Activated CD4-positive, alpha-beta memory T cell treated with anti-CD3 and anti-CD28 coated beads for 36 hours (primary cell): ENCODE data around the gene SAA2. TPM values are rescaled to one million over a fixed set of nuclear protein-coding genes. Genes with fewer than 3 reads are reported as not detected.
"Not testable (repeated sequence)": the region's sequence is repeated elsewhere in the genome, so short reads cannot be mapped to it uniquely, and the experiment has no call there.

ENCODE experiments used
- CTCF ChIA-PET: fragments of 350-600 bp; sonication (Branson Sonifier 250); formaldehyde crosslinking; loops from one replicate; lab custom pipeline; 2021; ENCODE audit warnings: antibody characterized with exemption, inconsistent platforms; lab: Charles Lee
- POLR2A ChIA-PET: fragments of 350-600 bp; sonication (Branson Sonifier 250); formaldehyde crosslinking; loops from one replicate; lab custom pipeline; 2021; ENCODE audit warnings: antibody characterized with exemption; lab: Charles Lee
- DNase-seq: peaks from one replicate; pipeline ENCODE4 v3.0.0-alpha.2; 2020
- H3K27ac Mint-ChIP-seq: one replicate; pipeline ENCODE4 v1.8.0; 2021; ENCODE audit warnings: mixed read lengths
- H3K27me3 Mint-ChIP-seq: one replicate; pipeline ENCODE4 v1.8.0; 2021; ENCODE audit warnings: mixed read lengths
- H3K36me3 Mint-ChIP-seq: one replicate; pipeline ENCODE4 v1.8.0; 2021; ENCODE audit warnings: mixed read lengths
- H3K4me1 Mint-ChIP-seq: one replicate; pipeline ENCODE4 v1.8.0; 2021; ENCODE audit warnings: low read depth, mixed read lengths
- H3K4me3 Mint-ChIP-seq: one replicate; pipeline ENCODE4 v1.8.0; 2021; ENCODE audit warnings: mild to moderate bottlenecking, mixed read lengths
- H3K9me3 Mint-ChIP-seq: one replicate; pipeline ENCODE4 v1.8.0; 2021; ENCODE audit warnings: mixed read lengths
- intact Hi-C: fragments of 100-400 bp; cut with micrococcal nuclease; formaldehyde crosslinking; loops from one replicate; pipeline ENCODE4 v1.15.1; 2023
- total RNA-seq, 2 experiments: library from RNA; stranded (reverse); gene quantifications; one replicate each; pipeline ENCODE4 v1.2.3, GENCODE V29; 2021

Gene SAA2
- total RNA-seq, 2 experiments from 2014 or later: not detected

- not testable (repeated sequence) for H3K36me3 Mint-ChIP-seq, H3K27me3 Mint-ChIP-seq, H3K9me3 Mint-ChIP-seq
- H3K4me3 Mint-ChIP-seq: peak overlapping the region; percentile 56
- DNase-seq: peak; percentile 54
- peak overlapping the region; percentile 71 for H3K27ac Mint-ChIP-seq
- H3K4me1 Mint-ChIP-seq: peaks cover 16% of the 10 kb centered on the region
- POLR2A ChIA-PET: interaction anchor here (0.6 kb wide), 1 partner anchor 75 kb away, joined by 3 read pairs; the partner anchor contains the start of gene HPS5
- CTCF ChIA-PET: interaction anchor here (1.1 to 1.2 kb wide), 2 partner anchors 18 to 22 kb away, joined by 3 read pairs; no protein-coding TSS in a partner anchor
- intact Hi-C loops: loop anchor here (1.0 to 2.0 kb wide), 2 partner anchors 76 to 148 kb away; partner anchors contain the start of genes GTF2H1, HPS5 and LDHA
Measured at GRCh38 chr11:18246379-18247190, 1.9 kb downstream of the SAA2 start.

GRCh38 chr11:18245396-18245795, 3.1 kb downstream of the SAA2 start:
- ChIA-PET CTCF (interaction anchor here (0.6 kb wide), 1 partner anchor 476 kb away, joined by 3 read pairs; no protein-coding TSS in a partner anchor), POLR2A (no interaction called here)
- no peak overlapping the region for H3K27ac Mint-ChIP-seq

GRCh38 chr11:18243783-18244362, 4.6 kb downstream of the SAA2 start:
- POLR2A ChIA-PET: interaction anchor here (0.8 kb wide), 1 partner anchor 151 kb away, joined by 3 read pairs; the partner anchor contains the start of gene LDHA
- Mint-ChIP-seq H3K4me1 (peaks cover 16% of the 10 kb centered on the region), H3K4me3 (no peak overlapping the region), H3K27ac (no peak overlapping the region), H3K36me3 (no peaks in the 10 kb centered on the region), H3K27me3 (peaks cover 7% of the 10 kb centered on the region), H3K9me3 (no peaks in the 10 kb centered on the region)
- peak; percentile 73 for DNase-seq
- intact Hi-C loops: loop anchor here (1.0 to 5.0 kb wide), 5 partner anchors 127 to 488 kb away; partner anchors contain the start of genes SPTY2D1 and TSG101
- CTCF ChIA-PET: interaction anchor here (0.6 to 2.0 kb wide), 77 partner anchors 9 to 521 kb away, joined by 3 to 14 read pairs (median 4); partner anchors contain the start of genes GTF2H1, HPS5, LDHA and SAAL1

More at GRCh38 chr11:18245396-18245795, 3.1 kb downstream of the SAA2 start:
- Mint-ChIP-seq H3K9me3 (no peaks in the 10 kb centered on the region), H3K27me3 (no peaks in the 10 kb centered on the region), H3K4me3 (no peak overlapping the region), H3K36me3 (no peaks in the 10 kb centered on the region), H3K4me1 (peaks cover 16% of the 10 kb centered on the region)
- no peak for DNase-seq
- intact Hi-C loops: no loop called here

GRCh38 chr11:18239655-18240054, 8.8 kb downstream of the SAA2 start:
- H3K27ac Mint-ChIP-seq: no peak overlapping the region
- no peaks in the 10 kb centered on the region for H3K36me3 Mint-ChIP-seq
- no peaks in the 10 kb centered on the region for H3K9me3 Mint-ChIP-seq
- ChIA-PET POLR2A (no interaction called here), CTCF (no interaction called here)
- H3K4me3 Mint-ChIP-seq: no peak overlapping the region
- DNase-seq: no peak
- no peaks in the 10 kb centered on the region for H3K4me1 Mint-ChIP-seq
- peaks cover 9% of the 10 kb centered on the region for H3K27me3 Mint-ChIP-seq
- intact Hi-C loops: loop anchor here (5.0 kb wide), 4 partner anchors 122 to 493 kb away; partner anchors contain the start of gene SPTY2D1

GRCh38 chr11:18236664-18237356, 11.7 kb downstream of the SAA2 start, which contains the start of gene SAA4:
Gene SAA4 (minus strand): TSS chr11:18236802. CDS start chr11:18235926, 876 bp downstream.
- Mint-ChIP-seq H3K27ac (no peak within 1 kb of the TSS), H3K4me1 (no peaks in the 10 kb centered on the region), H3K4me3 (no peak within 1 kb of the TSS), H3K36me3 (no peaks in the 10 kb centered on the region), H3K9me3 (no peaks in the 10 kb centered on the region), H3K27me3 (peaks cover 9% of the 10 kb centered on the region)
- DNase-seq: no peak
- ChIA-PET CTCF (no interaction called here), POLR2A (no interaction called here)
- intact Hi-C loops: no loop called here

GRCh38 chr11:18235394-18236334, 12.8 kb downstream of the SAA2 start:
- no peaks in the 10 kb centered on the region for H3K36me3 Mint-ChIP-seq
- H3K9me3 Mint-ChIP-seq: no peaks in the 10 kb centered on the region
- CTCF ChIA-PET: interaction anchor here (0.7 to 1.6 kb wide), 3 partner anchors 8 to 501 kb away, joined by 3 to 6 read pairs (median 4); no protein-coding TSS in a partner anchor
- POLR2A ChIA-PET: no interaction called here
- no peak for DNase-seq
- H3K4me1 Mint-ChIP-seq: no peaks in the 10 kb centered on the region
- no peak overlapping the region for H3K27ac Mint-ChIP-seq
- intact Hi-C loops: no loop called here
- H3K27me3 Mint-ChIP-seq: peaks cover 9% of the 10 kb centered on the region
- no peak overlapping the region for H3K4me3 Mint-ChIP-seq

- H3K4me3 Mint-ChIP-seq: no peak overlapping the region
- intact Hi-C loops: no loop called here
- no peaks in the 10 kb centered on the region for H3K9me3 Mint-ChIP-seq
- no peak overlapping the region for H3K27ac Mint-ChIP-seq
- H3K27me3 Mint-ChIP-seq: peaks cover 2% of the 10 kb centered on the region
- no peak for DNase-seq
- ChIA-PET CTCF (no interaction called here), POLR2A (no interaction called here)
- no peaks in the 10 kb centered on the region for H3K4me1 Mint-ChIP-seq
- no peaks in the 10 kb centered on the region for H3K36me3 Mint-ChIP-seq
Measured at GRCh38 chr11:18233912-18234311, 14.6 kb downstream of the SAA2 start.

- POLR2A ChIA-PET: no interaction called here
Measured at GRCh38 chr11:18230859-18231258, 17.6 kb downstream of the SAA2 start.

GRCh38 chr11:18229501-18229900, 19.0 kb downstream of the SAA2 start:
- intact Hi-C loops: no loop called here
- no peaks in the 10 kb centered on the region for H3K36me3 Mint-ChIP-seq
- ChIA-PET CTCF (interaction anchor here (0.9 to 1.6 kb wide), 2 partner anchors 9 to 15 kb away, joined by 3 to 5 read pairs; no protein-coding TSS in a partner anchor), POLR2A (no interaction called here)
- no peaks in the 10 kb centered on the region for H3K4me1 Mint-ChIP-seq
- DNase-seq: no peak
- H3K4me3 Mint-ChIP-seq: no peak overlapping the region
- no peak overlapping the region for H3K27ac Mint-ChIP-seq
- no peaks in the 10 kb centered on the region for H3K9me3 Mint-ChIP-seq
- H3K27me3 Mint-ChIP-seq: peaks cover 1% of the 10 kb centered on the region

More at GRCh38 chr11:18230859-18231258, 17.6 kb downstream of the SAA2 start:
- H3K4me3 Mint-ChIP-seq: no peak overlapping the region
- CTCF ChIA-PET: interaction anchor here (0.9 kb wide), 1 partner anchor 13 kb away, joined by 3 read pairs; no protein-coding TSS in a partner anchor
- peaks cover 1% of the 10 kb centered on the region for H3K27me3 Mint-ChIP-seq
- no peaks in the 10 kb centered on the region for H3K4me1 Mint-ChIP-seq
- intact Hi-C loops: no loop called here
- no peaks in the 10 kb centered on the region for H3K36me3 Mint-ChIP-seq
- H3K9me3 Mint-ChIP-seq: no peaks in the 10 kb centered on the region
- no peak for DNase-seq
- H3K27ac Mint-ChIP-seq: no peak overlapping the region

- Mint-ChIP-seq H3K36me3 (no peaks in the 10 kb centered on the region), H3K27ac (no peak overlapping the region), H3K4me1 (no peaks in the 10 kb centered on the region), H3K27me3 (peaks cover 3% of the 10 kb centered on the region), H3K9me3 (no peaks in the 10 kb centered on the region), H3K4me3 (no peak overlapping the region)
- CTCF ChIA-PET: no interaction called here
- intact Hi-C loops: no loop called here
- DNase-seq: no peak
- POLR2A ChIA-PET: no interaction called here
Measured at GRCh38 chr11:18225913-18226312, 22.6 kb downstream of the SAA2 start.
